GM12873 (cell line): ENCODE results near the gene RABGEF1.

Experiments
- CTCF ChIP-seq: IDR thresholded peaks from 2 replicates; pipeline ENCODE4 v1.5.1; 2012; ENCODE audit warnings: low read depth, mild to moderate bottlenecking, moderate library complexity, low read length, control low read depth; ENCODE audit not compliant: insufficient read depth; ENCODE audit errors: missing control alignments

Gene RABGEF1

GRCh38 chr7:66740302-66740979, at the start of gene RABGEF1:
Gene RABGEF1, plus strand, starts transcription at chr7:66740733. Its CDS starts 31,167 bp downstream, at chr7:66771900.
- no peak for TF ChIP-seq CTCF

- TF ChIP-seq CTCF = no peak
These were observed 47.2 kb upstream of the RABGEF1 start for GRCh38 chr7:66693331-66693730.

GRCh38 chr7:66694286-66694685, 46.2 kb upstream of the RABGEF1 start:
- TF ChIP-seq CTCF = no peak

GRCh38 chr7:66696774-66697191, 43.8 kb upstream of the RABGEF1 start:
- no peak for TF ChIP-seq CTCF

GRCh38 chr7:66697449-66698438, 42.8 kb upstream of the RABGEF1 start:
- no peak for TF ChIP-seq CTCF

DNA sequence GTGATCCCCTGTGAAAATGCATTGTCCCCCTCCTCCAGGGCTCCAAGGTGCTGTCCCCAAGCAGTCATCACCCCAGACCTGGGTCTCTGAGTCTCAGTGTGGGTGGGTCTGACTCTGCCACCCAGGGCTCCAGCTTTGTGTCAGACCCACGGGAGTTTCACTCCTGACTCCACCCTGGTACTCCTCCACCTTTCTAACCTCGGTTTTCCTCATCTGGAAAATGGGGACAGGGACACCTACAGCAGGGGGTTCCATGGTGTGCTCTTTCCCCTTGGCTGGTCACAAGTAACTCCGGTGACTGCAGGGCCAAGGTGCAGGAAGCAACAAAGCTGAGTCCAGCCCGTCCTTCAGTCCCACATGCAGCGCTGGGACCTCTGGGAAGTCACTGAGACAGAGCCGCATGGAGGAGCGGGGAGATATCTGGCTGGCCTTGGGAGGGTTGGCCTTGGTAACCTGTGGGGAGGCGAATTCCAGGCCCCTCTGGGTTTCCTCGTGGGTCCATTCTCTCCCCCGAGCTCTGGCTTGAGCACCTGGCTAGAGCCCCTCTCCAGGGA, 41.8 kb upstream of the RABGEF1 start:
- TF ChIP-seq CTCF = no peak

DNA sequence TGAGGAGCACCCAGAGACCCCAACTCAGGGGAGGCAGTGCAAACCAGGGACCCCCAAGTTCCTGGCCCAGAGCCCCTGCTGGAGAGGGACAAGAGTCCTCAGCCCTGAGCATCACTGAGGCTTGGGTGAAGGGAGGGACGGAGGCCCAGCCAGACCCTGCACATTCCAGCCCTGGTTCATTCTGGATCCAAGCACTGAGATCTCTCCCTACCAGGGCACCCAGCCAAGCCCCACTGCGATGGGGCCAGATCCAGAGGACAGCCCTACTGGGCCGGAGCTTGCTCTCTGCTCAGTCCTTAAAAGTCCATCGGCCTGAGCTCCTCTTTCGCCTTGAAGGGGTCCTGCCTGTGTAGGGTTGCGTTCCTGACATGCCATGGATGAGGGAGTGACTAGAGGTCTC, 40.5 kb upstream of the RABGEF1 start:
- TF ChIP-seq CTCF = no peak
